GM12878 (cell line): Measurements from ENCODE around the gene TRAPPC6A. TPM values are rescaled to one million over a fixed set of nuclear protein-coding genes. Genes with fewer than 3 reads are reported as not detected.

Experiments used
- ATAC-seq: fragments of 200-7000 bp; cut with Tn5 transposase; 3 replicates; pipeline ENCODE4 v1.9.1; 2020; ENCODE audit warnings: mild to moderate bottlenecking, moderate library complexity
- BruUV-seq: library from RNA; stranded (reverse); fragments of 400-500 nt; replicated peaks from 2 replicates; lab custom pipeline; 2021; lab: Mats Ljungman, UMichigan
- CTCF ChIA-PET: fragments of 300-600 bp; sonication (Branson Sonifier 250); formaldehyde crosslinking; extraction: SDS; loops from one replicate; lab custom pipeline; 2021; ENCODE audit warnings: inconsistent platforms; lab: Yijun Ruan, JAX
- POLR2A ChIA-PET: fragments of 350-600 bp; formaldehyde crosslinking; extraction: SDS; loops from one replicate; lab custom pipeline; 2021; ENCODE audit warnings: inconsistent platforms; lab: Charles Lee
- RAD21 ChIA-PET: fragments of 300-600 bp; sonication (Branson Sonifier 250); formaldehyde crosslinking; loops from one replicate; lab custom pipeline; 2023; ENCODE audit warnings: antibody characterized with exemption; ENCODE audit not compliant: unreplicated experiment; lab: Charles Lee
- SMC1A ChIA-PET: fragments of 300-600 bp; sonication (Branson Sonifier 250); formaldehyde crosslinking; loops from one replicate; lab custom pipeline; 2023; ENCODE audit not compliant: unreplicated experiment, uncharacterized antibody; lab: Charles Lee
- DNase-seq: peaks from one replicate; pipeline ENCODE4 v3.0.0-alpha.2; 2011; ENCODE audit warnings: low read depth, low spot score
- FAIRE-seq: peaks from 3 replicates; lab custom pipeline; 2011; peaks lifted over from hg19 to GRCh38; lab: Jason Lieb, UNC
- H2AFZ ChIP-seq: 2 replicates; pipeline ENCODE4 v1.6.0; 2011; ENCODE audit warnings: low read depth, low read length, control low read depth; ENCODE audit not compliant: control insufficient read depth
- H3K27ac ChIP-seq: 2 replicates; pipeline ENCODE4 v1.5.1; 2011; ENCODE audit warnings: control low read depth; ENCODE audit not compliant: control insufficient read depth, insufficient read depth
- H3K27me3 ChIP-seq, 2 experiments: replicated peaks in 1 of 2; 2 replicates each; pipeline versions ENCODE4 v1.6.0 to v1.6.1; 2011; ENCODE audit warnings: low read length in 1 of 2; ENCODE audit not compliant: control insufficient read depth in 2 of 2, insufficient read depth in 2 of 2
- H3K36me3 ChIP-seq, 2 experiments: 2 replicates each; pipeline ENCODE4 v1.5.1; 2011; ENCODE audit warnings: low read length in 1 of 2; ENCODE audit not compliant: control insufficient read depth in 2 of 2, insufficient read depth in 2 of 2
- H3K4me1 ChIP-seq: 2 replicates; pipeline ENCODE4 v1.6.1; 2011; ENCODE audit warnings: mild to moderate bottlenecking, low read length, moderate library complexity, mixed read lengths; ENCODE audit not compliant: control insufficient read depth, insufficient read depth
- H3K4me2 ChIP-seq: 2 replicates; pipeline ENCODE4 v1.6.0; 2011; ENCODE audit warnings: control low read depth; ENCODE audit not compliant: control insufficient read depth, insufficient read depth
- H3K4me3 ChIP-seq: fragments of 200-600 bp; sonication (generic); 2 replicates; pipeline ENCODE4 v1.5.1; 2016
- H3K79me2 ChIP-seq: 2 replicates; pipeline ENCODE4 v1.6.0; 2011; ENCODE audit warnings: low read length; ENCODE audit not compliant: control insufficient read depth, insufficient read depth
- H3K9ac ChIP-seq: 2 replicates; pipeline ENCODE4 v1.8.0; 2011; ENCODE audit warnings: low read length, control low read depth, mixed read lengths; ENCODE audit not compliant: control insufficient read depth, insufficient read depth
- H3K9me3 ChIP-seq: replicated peaks from 3 replicates; pipeline ENCODE4 v1.5.1; 2011; ENCODE audit warnings: mild to moderate bottlenecking, low read length; ENCODE audit not compliant: control insufficient read depth, insufficient read depth
- H4K20me1 ChIP-seq: 2 replicates; pipeline ENCODE4 v1.6.0; 2011; ENCODE audit not compliant: control insufficient read depth, insufficient read depth
- WGBS: methylation state at CpG from one replicate; pipeline ENCODE4 v1.1.6; 2016; ENCODE audit warnings: low lambda C conversion rate; ENCODE audit not compliant: insufficient replicate concordance, insufficient coverage; ENCODE audit errors: missing lambda C conversion rate; 5-methylcytosine and 5-hydroxymethylcytosine counted together
- in situ Hi-C: fragments of 300-500 bp; cut with MboI; formaldehyde crosslinking; loops from 9 replicates; pipeline ENCODE4 v1.14.3; 2018; ENCODE audit warnings: mixed read lengths
- intact Hi-C: fragments of 100-400 bp; cut with micrococcal nuclease; formaldehyde crosslinking; loops from one replicate; pipeline ENCODE4 v1.14.2; 2022; ENCODE audit not compliant: unreplicated experiment
- polyA plus RNA-seq, 11 experiments: library from polyadenylated mRNA; depleted of rRNA in 4 of 11; unstranded in 6 of 11; stranded (reverse) in 5 of 11; fragments of >200 nt; fragmentation: Nextera tagmentation in 4 of 11; fragmentation: Illumina TruSeq in 1 of 11; extraction: Ambion mirVana in 4 of 11; extraction: Trizol in 1 of 11; gene quantifications; 1 replicate in 1 of 11; 2 replicates in 10 of 11; pipeline versions ENCODE4 v1.2.1 to v1.2.3, GENCODE V29; 2011 to 2016; ENCODE audit warnings: inconsistent platforms in 2 of 11, missing spikeins in 2 of 11, low read depth in 1 of 11
- total RNA-seq, 4 experiments: library from RNA; depleted of rRNA in 3 of 4; stranded (reverse); fragments of >200 nt in 3 of 4; fragmentation: Illumina TruSeq in 1 of 4; extraction: Trizol in 1 of 4; gene quantifications; 2 replicates each; pipeline versions ENCODE4 v1.2.1 to v1.2.3, GENCODE V29; 2013 to 2021
- TF ChIP-seq, protein P1 (sequence below): fragments of 450-650 bp; IDR thresholded peaks from 2 replicates; pipeline ENCODE4 v1.6.1; 2016; ENCODE audit warnings: mild to moderate bottlenecking
- TF ChIP-seq, protein P2 (sequence below): IDR thresholded peaks from 2 replicates; pipeline ENCODE4 v1.6.1; 2011; ENCODE audit warnings: low read depth, mild to moderate bottlenecking, low read length, moderate library complexity, borderline replicate concordance; ENCODE audit errors: extremely low read depth

Gene TRAPPC6A
- total and polyA plus RNA-seq, 10 of the 15 experiments (the other 5 are each of a cell fraction or from before 2014, with no cell fraction given): 1.8 to 83.9 (median 35.8) TPM

DNA sequence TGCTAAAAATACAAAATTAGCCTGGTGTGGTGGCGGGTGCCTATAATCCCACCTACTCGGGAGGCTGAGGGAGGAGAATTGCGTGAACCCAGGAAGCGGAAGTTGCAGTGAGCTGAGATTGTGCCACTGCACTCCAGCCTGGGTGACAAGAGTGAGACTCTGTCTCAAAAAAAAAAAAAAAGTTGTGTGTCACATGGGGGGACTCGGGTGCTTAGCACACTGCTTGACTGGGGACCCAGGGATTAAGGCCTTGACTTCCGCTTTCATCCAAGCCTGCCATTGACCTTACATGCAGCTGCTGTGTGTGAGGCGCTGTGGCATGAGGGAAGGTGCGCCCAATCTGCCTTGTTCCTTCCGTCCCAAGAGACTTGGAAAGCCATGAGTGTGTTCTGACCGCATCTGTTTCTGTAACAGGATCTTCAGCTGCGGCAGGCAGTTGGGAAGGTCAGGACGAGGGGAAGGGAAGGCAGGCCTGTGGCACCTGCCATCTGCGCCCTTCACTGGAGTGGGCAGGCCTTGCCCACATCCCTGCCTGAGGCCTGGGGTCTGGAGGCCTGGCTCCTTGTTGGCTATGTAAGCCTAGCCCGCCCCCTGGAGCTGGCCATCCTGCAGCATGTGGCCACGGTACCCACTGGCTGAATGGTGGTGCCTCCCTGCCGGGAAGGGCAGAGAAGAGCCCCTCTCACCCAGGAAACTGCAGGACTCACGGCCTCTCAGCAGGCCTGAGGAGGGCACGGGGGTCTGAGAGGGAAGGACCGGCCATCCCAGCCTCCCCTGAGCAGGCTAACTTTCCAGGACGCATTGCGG, 62.0 kb downstream of the TRAPPC6A start:
- BruUV-seq: no TSS peak
- Histone ChIP-seq H3K4me2 (peak overlapping the region; percentile 52), H3K4me1 (peaks cover 73% of the 10 kb centered on the region), H3K27me3 (no peaks in the 10 kb centered on the region), H2AFZ (no peak overlapping the region), H3K36me3 (peaks cover 0 to 3% of the 10 kb centered on the region in 2 experiments; a peak in 2 of 4 replicates), H3K9me3 (no peaks in the 10 kb centered on the region), H3K4me3 (no peak overlapping the region), H3K27ac (peak overlapping the region; percentile 31; the same call in 1 of the 2 replicates), H3K79me2 (peaks cover 67% of the 10 kb centered on the region), H4K20me1 (peaks cover 3% of the 10 kb centered on the region; the same call in 1 of the 2 replicates), H3K9ac (no peak overlapping the region)
- no peak for DNase-seq
- no peak for ATAC-seq
- ChIA-PET POLR2A (interaction anchor here (1.7 kb wide), 1 partner anchor 23 kb away, joined by 5 read pairs; the partner anchor contains the start of gene PPP1R37), CTCF (interaction anchor here (0.6 to 3.2 kb wide), 4 partner anchors 9 to 99 kb away, joined by 3 to 13 read pairs (median 4); partner anchors contain the start of gene PPP1R37), SMC1A (interaction anchor here (1.2 kb wide), 1 partner anchor 10 kb away, joined by 3 read pairs; no protein-coding TSS in a partner anchor), RAD21 (interaction anchor here (1.0 kb wide), 1 partner anchor 21 kb away, joined by 5 read pairs; no protein-coding TSS in a partner anchor)
- no peak for FAIRE-seq
- whole genome bisulfite sequencing: 84% methylated on average over 21 of the region's 21 CpGs
- in situ Hi-C loops: no loop called here
- intact Hi-C loops: no loop called here
- TF ChIP-seq, protein P1, sequence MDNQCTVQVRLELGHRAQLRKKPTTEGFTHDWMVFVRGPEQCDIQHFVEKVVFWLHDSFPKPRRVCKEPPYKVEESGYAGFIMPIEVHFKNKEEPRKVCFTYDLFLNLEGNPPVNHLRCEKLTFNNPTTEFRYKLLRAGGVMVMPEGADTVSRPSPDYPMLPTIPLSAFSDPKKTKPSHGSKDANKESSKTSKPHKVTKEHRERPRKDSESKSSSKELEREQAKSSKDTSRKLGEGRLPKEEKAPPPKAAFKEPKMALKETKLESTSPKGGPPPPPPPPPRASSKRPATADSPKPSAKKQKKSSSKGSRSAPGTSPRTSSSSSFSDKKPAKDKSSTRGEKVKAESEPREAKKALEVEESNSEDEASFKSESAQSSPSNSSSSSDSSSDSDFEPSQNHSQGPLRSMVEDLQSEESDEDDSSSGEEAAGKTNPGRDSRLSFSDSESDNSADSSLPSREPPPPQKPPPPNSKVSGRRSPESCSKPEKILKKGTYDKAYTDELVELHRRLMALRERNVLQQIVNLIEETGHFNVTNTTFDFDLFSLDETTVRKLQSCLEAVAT: peak; percentile 64; the same call in 1 of the 2 replicates
- TF ChIP-seq, protein P2, sequence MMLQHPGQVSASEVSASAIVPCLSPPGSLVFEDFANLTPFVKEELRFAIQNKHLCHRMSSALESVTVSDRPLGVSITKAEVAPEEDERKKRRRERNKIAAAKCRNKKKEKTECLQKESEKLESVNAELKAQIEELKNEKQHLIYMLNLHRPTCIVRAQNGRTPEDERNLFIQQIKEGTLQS: no peak
